ENCODE results near the gene GRHPR.

Gene GRHPR

GRCh38 chr9:37410354-37410861 is 12.1 kb upstream of the GRHPR start:
- H3K9me3 Mint-ChIP-seq, result no peaks in the 10 kb centered on the region
- no peak overlapping the region for H3K4me3 Mint-ChIP-seq
- peaks cover 17% of the 10 kb centered on the region for H3K4me1 Mint-ChIP-seq (ENCODE audit: low read depth)
- no peaks in the 10 kb centered on the region for H3K36me3 Mint-ChIP-seq (ENCODE audit: low read depth)
- peak overlapping the region; percentile 27 for H3K27ac Mint-ChIP-seq
- peaks cover 6% of the 10 kb centered on the region for H3K27me3 Mint-ChIP-seq (ENCODE audit: low read depth)

- H3K27me3 Mint-ChIP-seq (ENCODE audit: low read depth), result peaks cover 4% of the 10 kb centered on the region
- peaks cover 17% of the 10 kb centered on the region for H3K4me1 Mint-ChIP-seq (ENCODE audit: low read depth)
- H3K4me3 Mint-ChIP-seq, result no peak overlapping the region
- no peaks in the 10 kb centered on the region for H3K9me3 Mint-ChIP-seq
- H3K36me3 Mint-ChIP-seq (ENCODE audit: low read depth), result no peaks in the 10 kb centered on the region
- H3K27ac Mint-ChIP-seq, result no peak overlapping the region
These were observed 11.3 kb upstream of the GRHPR start for GRCh38 chr9:37410969-37411785.

GRCh38 chr9:37412431-37413151 is 9.9 kb upstream of the GRHPR start:
- Mint-ChIP-seq H3K4me3 (no peak overlapping the region), H3K36me3 (ENCODE audit: low read depth) (no peaks in the 10 kb centered on the region), H3K4me1 (ENCODE audit: low read depth) (peaks cover 15% of the 10 kb centered on the region), H3K27me3 (ENCODE audit: low read depth) (peaks cover 4% of the 10 kb centered on the region), H3K27ac (no peak overlapping the region), H3K9me3 (no peaks in the 10 kb centered on the region)

- H3K36me3 Mint-ChIP-seq (ENCODE audit: low read depth), result no peaks in the 10 kb centered on the region
- H3K4me1 Mint-ChIP-seq (ENCODE audit: low read depth), result peaks cover 15% of the 10 kb centered on the region
- no peak overlapping the region for H3K4me3 Mint-ChIP-seq
- H3K9me3 Mint-ChIP-seq, result no peaks in the 10 kb centered on the region
- H3K27me3 Mint-ChIP-seq (ENCODE audit: low read depth), result peaks cover 4% of the 10 kb centered on the region
- H3K27ac Mint-ChIP-seq, result no peak overlapping the region
These were observed 9.2 kb upstream of the GRHPR start for GRCh38 chr9:37413311-37413710.

- H3K27ac Mint-ChIP-seq, result no peak overlapping the region
- peaks cover 7% of the 10 kb centered on the region for H3K27me3 Mint-ChIP-seq (ENCODE audit: low read depth)
- peaks cover 19% of the 10 kb centered on the region for H3K4me1 Mint-ChIP-seq (ENCODE audit: low read depth)
- no peaks in the 10 kb centered on the region for H3K9me3 Mint-ChIP-seq
- H3K36me3 Mint-ChIP-seq (ENCODE audit: low read depth), result no peaks in the 10 kb centered on the region
- H3K4me3 Mint-ChIP-seq, result no peak overlapping the region
These were observed 8.0 kb upstream of the GRHPR start for GRCh38 chr9:37414503-37414943.

- H3K27ac Mint-ChIP-seq, result no peak overlapping the region
- no peaks in the 10 kb centered on the region for H3K36me3 Mint-ChIP-seq (ENCODE audit: low read depth)
- H3K27me3 Mint-ChIP-seq (ENCODE audit: low read depth), result peaks cover 5% of the 10 kb centered on the region
- no peaks in the 10 kb centered on the region for H3K9me3 Mint-ChIP-seq
- H3K4me1 Mint-ChIP-seq (ENCODE audit: low read depth), result peaks cover 17% of the 10 kb centered on the region
- H3K4me3 Mint-ChIP-seq, result no peak overlapping the region
These were observed 7.3 kb upstream of the GRHPR start for GRCh38 chr9:37415011-37415719.

GRCh38 chr9:37417252-37417803 is 5.2 kb upstream of the GRHPR start:
- no peaks in the 10 kb centered on the region for H3K36me3 Mint-ChIP-seq (ENCODE audit: low read depth)
- no peak overlapping the region for H3K4me3 Mint-ChIP-seq
- no peak overlapping the region for H3K27ac Mint-ChIP-seq
- H3K9me3 Mint-ChIP-seq, result no peaks in the 10 kb centered on the region
- peaks cover 14% of the 10 kb centered on the region for H3K4me1 Mint-ChIP-seq (ENCODE audit: low read depth)
- peaks cover 3% of the 10 kb centered on the region for H3K27me3 Mint-ChIP-seq (ENCODE audit: low read depth)

- Mint-ChIP-seq H3K4me1 (ENCODE audit: low read depth) (peaks cover 14% of the 10 kb centered on the region), H3K27me3 (ENCODE audit: low read depth) (peaks cover 3% of the 10 kb centered on the region), H3K27ac (no peak overlapping the region), H3K9me3 (no peaks in the 10 kb centered on the region), H3K4me3 (no peak overlapping the region), H3K36me3 (ENCODE audit: low read depth) (peaks cover 2% of the 10 kb centered on the region)
These were observed 4.5 kb upstream of the GRHPR start for GRCh38 chr9:37417857-37418618.

- peaks cover 2% of the 10 kb centered on the region for H3K36me3 Mint-ChIP-seq (ENCODE audit: low read depth)
- peaks cover 3% of the 10 kb centered on the region for H3K27me3 Mint-ChIP-seq (ENCODE audit: low read depth)
- no peak overlapping the region for H3K4me3 Mint-ChIP-seq
- H3K4me1 Mint-ChIP-seq (ENCODE audit: low read depth), result peaks cover 23% of the 10 kb centered on the region
- no peak overlapping the region for H3K27ac Mint-ChIP-seq
- no peaks in the 10 kb centered on the region for H3K9me3 Mint-ChIP-seq
These were observed 3.3 kb upstream of the GRHPR start for GRCh38 chr9:37419204-37419603.

GRCh38 chr9:37420271-37421215 is 2.0 kb upstream of the GRHPR start:
- H3K9me3 Mint-ChIP-seq, result no peaks in the 10 kb centered on the region
- H3K4me1 Mint-ChIP-seq (ENCODE audit: low read depth), result peaks cover 19% of the 10 kb centered on the region
- peaks cover 2% of the 10 kb centered on the region for H3K36me3 Mint-ChIP-seq (ENCODE audit: low read depth)
- no peak overlapping the region for H3K4me3 Mint-ChIP-seq
- H3K27ac Mint-ChIP-seq, result no peak overlapping the region
- peaks cover 3% of the 10 kb centered on the region for H3K27me3 Mint-ChIP-seq (ENCODE audit: low read depth)

- Mint-ChIP-seq H3K4me1 (ENCODE audit: low read depth) (peaks cover 19% of the 10 kb centered on the region), H3K27ac (peak overlapping the region; percentile 90), H3K4me3 (peak overlapping the region; percentile 96), H3K36me3 (ENCODE audit: low read depth) (peaks cover 8% of the 10 kb centered on the region), H3K27me3 (ENCODE audit: low read depth) (peaks cover 3% of the 10 kb centered on the region), H3K9me3 (no peaks in the 10 kb centered on the region)
These were observed 595 bp upstream of the GRHPR start for GRCh38 chr9:37421914-37422288.

- peaks cover 8% of the 10 kb centered on the region for H3K36me3 Mint-ChIP-seq (ENCODE audit: low read depth)
- H3K4me3 Mint-ChIP-seq, result peak overlapping the region; percentile 96
- H3K27me3 Mint-ChIP-seq (ENCODE audit: low read depth), result peaks cover 3% of the 10 kb centered on the region
- H3K9me3 Mint-ChIP-seq, result no peaks in the 10 kb centered on the region
- H3K27ac Mint-ChIP-seq, result peak overlapping the region; percentile 80
- peaks cover 19% of the 10 kb centered on the region for H3K4me1 Mint-ChIP-seq (ENCODE audit: low read depth)
These were observed 1.0 kb downstream of the GRHPR start for GRCh38 chr9:37423508-37423907.

GRCh38 chr9:37424204-37424685 is 1.7 kb downstream of the GRHPR start:
- Mint-ChIP-seq H3K9me3 (no peaks in the 10 kb centered on the region), H3K4me3 (no peak overlapping the region), H3K4me1 (ENCODE audit: low read depth) (peaks cover 15% of the 10 kb centered on the region), H3K36me3 (ENCODE audit: low read depth) (peaks cover 8% of the 10 kb centered on the region), H3K27me3 (ENCODE audit: low read depth) (no peaks in the 10 kb centered on the region), H3K27ac (no peak overlapping the region)
